Stomach (tissue), 9 donors: ENCODE measurements around the gene NAXD. TPM values are rescaled to one million over a fixed set of nuclear protein-coding genes. Genes with fewer than 3 reads are reported as not detected.
A peak's percentile ranks its signal among the peaks of the same experiment; 100 is the strongest.

Experiments used
- DNase-seq, 2 donors: peaks; one replicate each; pipeline versions ENCODE4 v3.0.0 to v3.0.0-alpha.2; 2013 to 2019
- H3K27ac ChIP-seq, 5 donors: fragments of 200-600 bp in 4 of 5; sonication (generic) in 4 of 5; one replicate each; pipeline ENCODE4 v1.5.1; 2013 to 2019; ENCODE audit warnings: mild to moderate bottlenecking in 1 of 5, moderate library complexity in 1 of 5
- H3K27me3 ChIP-seq, 3 donors: fragments of 200-600 bp; sonication (generic); one replicate each; pipeline ENCODE4 v1.5.1; 2017 to 2019; ENCODE audit warnings: mixed run types in 1 of 3
- H3K36me3 ChIP-seq, 4 donors: fragments of 200-600 bp; sonication (generic); 1 replicate in 3 of 4; 2 replicates in 1 of 4; pipeline ENCODE4 v1.5.1; 2016 to 2019
- H3K4me1 ChIP-seq, 4 donors: fragments of 200-600 bp; sonication (generic); one replicate each; pipeline ENCODE4 v1.5.1; 2016 to 2019
- H3K4me3 ChIP-seq, 4 donors: fragments of 200-600 bp; sonication (generic) in 3 of 4; one replicate each; pipeline ENCODE4 v1.5.1; 2016 to 2019; ENCODE audit warnings: mild to moderate bottlenecking in 1 of 4
- H3K9me3 ChIP-seq, 4 donors: fragments of 200-600 bp; sonication (generic); one replicate each; pipeline ENCODE4 v1.5.1; 2016 to 2019
- EP300 ChIP-seq: sonication (generic); formaldehyde crosslinking; IDR thresholded peaks from one replicate; pipeline ENCODE4 v1.6.1; 2017; ENCODE audit warnings: antibody characterized with exemption
- POLR2A ChIP-seq, 4 donors: fragments of 450-650 bp; IDR thresholded peaks; one replicate each; pipeline ENCODE4 v1.6.1; 2016; ENCODE audit warnings: antibody characterized with exemption in 4 of 4, control low read depth in 2 of 4, mild to moderate bottlenecking in 1 of 4, moderate library complexity in 1 of 4
- POLR2AphosphoS5 ChIP-seq, 3 donors: sonication (generic); formaldehyde crosslinking; IDR thresholded peaks; one replicate each; pipeline ENCODE4 v1.6.1; 2016; ENCODE audit warnings: antibody characterized with exemption in 3 of 3
- WGBS, 5 donors: extraction: QIAGEN DNeasy Blood & Tissue Kit in 3 of 5; methylation state at CpG; one replicate each; pipeline versions ENCODE4 v1.1.5 to v1.1.7; 2013 to 2018; 5-methylcytosine and 5-hydroxymethylcytosine counted together
- intact Hi-C: fragments of 100-400 bp; cut with DNase I; formaldehyde crosslinking; loops from one replicate; pipeline ENCODE4 v1.15.1; 2023; ENCODE audit warnings: low total_unique reads
- polyA plus RNA-seq, 3 donors: library from polyadenylated mRNA; stranded (reverse); fragments of 200-250 nt; gene quantifications; one replicate each; pipeline ENCODE4 v1.2.3, GENCODE V29; 2013
- total RNA-seq, 5 donors: library from RNA; depleted of rRNA; stranded (reverse); fragments of >200 nt; gene quantifications; one replicate each; pipeline versions ENCODE4 v1.1.0 to v1.2.3, GENCODE V29; 2014 to 2016
- TF ChIP-seq, protein P1 (sequence below), 7 experiments: fragments of 450-650 bp in 4 of 7; fragments of 200-600 bp in 3 of 7; sonication (generic) in 3 of 7; IDR thresholded peaks; one replicate each; pipeline ENCODE4 v1.5.1; 2016 to 2019; ENCODE audit warnings: antibody characterized with exemption in 7 of 7, control low read depth in 2 of 7, mild to moderate bottlenecking in 1 of 7
- donor health status: healthy with polysubstance abuse.
- donor health status: Bipolar disorder and iron deficiency.
- donor health status: healthy.

Gene NAXD
- total and polyA plus RNA-seq, 8 donors = 25.7 to 50.7 (median 39.9) TPM

DNA sequence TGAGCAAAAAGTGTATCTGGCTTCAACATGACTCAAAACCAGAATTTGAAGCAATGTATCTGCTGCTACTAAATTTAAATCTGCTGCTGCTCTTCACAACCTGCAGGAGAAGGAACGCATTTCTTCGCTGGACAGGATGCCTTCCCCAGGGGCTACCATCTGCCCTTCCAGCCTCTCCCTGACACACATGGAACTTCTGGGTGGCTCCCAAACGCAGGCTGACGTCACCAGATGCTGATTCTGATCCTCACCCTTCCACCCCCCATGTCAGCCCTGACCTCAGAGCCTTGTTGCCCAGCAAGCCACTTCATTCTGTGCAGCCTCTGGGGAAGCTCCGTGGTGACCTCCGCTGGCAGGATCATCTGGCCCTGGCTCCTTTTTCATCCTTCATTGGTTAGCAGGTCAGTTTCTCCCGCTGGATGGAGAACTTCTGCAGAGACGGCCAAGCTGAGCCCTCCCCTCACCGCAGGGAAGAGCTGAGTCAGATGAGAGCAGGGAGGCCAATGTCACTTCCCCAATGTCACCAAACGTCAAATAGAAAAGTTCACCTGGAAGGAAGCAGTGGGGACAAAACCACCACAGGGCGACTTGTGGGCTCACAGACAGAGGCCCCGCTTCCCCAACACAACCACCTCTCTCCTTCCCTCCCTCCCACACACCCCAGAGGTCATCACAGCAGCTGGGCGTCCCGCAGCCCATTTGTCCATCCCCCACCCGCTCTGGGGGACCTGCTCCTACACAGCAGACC lies 39.8 kb upstream of the NAXD start:
- Histone ChIP-seq H3K4me3 (no peak overlapping the region), H3K27ac (peak overlapping the region; percentile 62 to 86 (median 78)), H3K4me1 (peaks cover 7 to 18% (median 17%) of the 10 kb centered on the region in 4 donors), H3K36me3 (no peaks in the 10 kb centered on the region), H3K27me3 (peaks cover 0 to 13% (median 0%) of the 10 kb centered on the region in 3 donors), H3K9me3 (no peaks in the 10 kb centered on the region)
- peak; percentile 37 to 49 for DNase-seq
- TF ChIP-seq POLR2AphosphoS5 (IDR thresholded peaks at IDR 0.05) (no peak), EP300 (no peak), POLR2A (IDR thresholded peaks at IDR 0.05) (no peak)
- TF ChIP-seq, protein P1, sequence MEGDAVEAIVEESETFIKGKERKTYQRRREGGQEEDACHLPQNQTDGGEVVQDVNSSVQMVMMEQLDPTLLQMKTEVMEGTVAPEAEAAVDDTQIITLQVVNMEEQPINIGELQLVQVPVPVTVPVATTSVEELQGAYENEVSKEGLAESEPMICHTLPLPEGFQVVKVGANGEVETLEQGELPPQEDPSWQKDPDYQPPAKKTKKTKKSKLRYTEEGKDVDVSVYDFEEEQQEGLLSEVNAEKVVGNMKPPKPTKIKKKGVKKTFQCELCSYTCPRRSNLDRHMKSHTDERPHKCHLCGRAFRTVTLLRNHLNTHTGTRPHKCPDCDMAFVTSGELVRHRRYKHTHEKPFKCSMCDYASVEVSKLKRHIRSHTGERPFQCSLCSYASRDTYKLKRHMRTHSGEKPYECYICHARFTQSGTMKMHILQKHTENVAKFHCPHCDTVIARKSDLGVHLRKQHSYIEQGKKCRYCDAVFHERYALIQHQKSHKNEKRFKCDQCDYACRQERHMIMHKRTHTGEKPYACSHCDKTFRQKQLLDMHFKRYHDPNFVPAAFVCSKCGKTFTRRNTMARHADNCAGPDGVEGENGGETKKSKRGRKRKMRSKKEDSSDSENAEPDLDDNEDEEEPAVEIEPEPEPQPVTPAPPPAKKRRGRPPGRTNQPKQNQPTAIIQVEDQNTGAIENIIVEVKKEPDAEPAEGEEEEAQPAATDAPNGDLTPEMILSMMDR (IDR thresholded peaks at IDR 0.05) = no peak
- WGBS, 5 donors = 39 to 52% (median 45%) methylated on average over 15 of the region's 15 CpGs
- intact Hi-C loops = no loop called here

DNA sequence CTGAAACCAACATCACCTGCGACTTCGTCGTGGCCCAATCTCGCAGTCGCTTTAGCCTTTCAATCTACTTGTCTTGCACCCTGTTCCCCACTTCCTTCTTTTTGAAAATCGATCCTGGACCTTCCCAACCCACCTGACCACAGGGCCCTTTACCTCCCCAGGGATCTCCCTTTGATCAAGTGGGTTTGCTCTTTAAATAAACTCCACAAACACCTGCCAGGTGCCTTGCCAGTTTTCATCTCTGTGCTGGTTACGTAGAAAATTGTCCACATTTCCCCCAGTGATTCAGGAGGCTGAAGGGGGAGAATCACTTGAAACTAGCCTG lies 39.3 kb upstream of the NAXD start:
- Histone ChIP-seq H3K9me3 (no peaks in the 10 kb centered on the region), H3K27ac (peak overlapping the region; percentile 62 to 86 (median 78)), H3K4me3 (no peak overlapping the region), H3K4me1 (peaks cover 7 to 22% (median 17%) of the 10 kb centered on the region in 4 donors), H3K27me3 (peaks cover 0 to 13% (median 0%) of the 10 kb centered on the region in 3 donors), H3K36me3 (no peaks in the 10 kb centered on the region)
- no peak for DNase-seq
- intact Hi-C loops = no loop called here
- 56 to 75% (median 62%) methylated on average over 7 of the region's 7 CpGs for WGBS, 5 donors
- TF ChIP-seq POLR2AphosphoS5 (IDR thresholded peaks at IDR 0.05) (no peak), EP300 (no peak), POLR2A (IDR thresholded peaks at IDR 0.05) (no peak)
- TF ChIP-seq, protein P1 (IDR thresholded peaks at IDR 0.05) = no peak

DNA sequence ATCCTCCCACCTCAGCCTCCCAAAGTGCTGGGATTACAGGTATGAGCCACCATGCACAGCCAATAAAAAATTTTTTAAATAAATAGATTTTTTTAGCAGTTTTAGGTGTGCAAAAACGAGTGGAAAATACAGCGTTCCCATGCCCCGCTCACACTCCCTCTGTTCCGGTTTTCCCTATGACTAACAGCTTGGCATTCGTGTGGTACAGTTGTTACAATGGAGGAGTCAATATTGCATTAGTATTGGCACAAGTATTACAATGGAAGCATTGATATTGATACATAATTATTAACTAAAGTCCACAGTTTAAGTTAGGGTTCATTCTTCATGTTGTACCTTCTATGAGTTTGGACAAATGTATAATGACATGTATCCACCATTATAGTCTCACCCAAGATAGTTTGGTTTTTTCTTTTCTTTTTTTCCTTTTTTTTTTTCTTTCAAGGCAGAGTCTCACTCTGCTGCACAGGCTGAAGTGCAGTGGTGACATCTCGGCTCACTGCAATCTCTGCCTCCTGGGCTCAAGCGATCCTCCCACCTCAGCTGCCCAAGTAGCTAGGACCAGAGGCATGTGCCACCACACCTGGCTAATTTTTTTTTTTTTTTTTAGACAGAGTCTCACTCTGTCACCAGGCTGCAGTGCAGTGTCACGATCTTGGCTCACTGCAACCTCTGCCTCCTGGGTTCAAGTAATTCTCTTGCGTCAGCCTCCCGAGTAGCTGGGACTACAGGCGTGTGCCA lies 38.4 kb upstream of the NAXD start:
- no peaks in the 10 kb centered on the region for H3K9me3 ChIP-seq
- TF ChIP-seq POLR2A (IDR thresholded peaks at IDR 0.05) = no peak
- peak in 1 of 3 donors; percentile 68 for TF ChIP-seq POLR2AphosphoS5 (IDR thresholded peaks at IDR 0.05)
- TF ChIP-seq EP300 = no peak
- WGBS, 5 donors = 36 to 64% (median 53%) methylated on average over 11 of the region's 11 CpGs
- no peak overlapping the region for H3K4me3 ChIP-seq
- peak overlapping the region; percentile 74 to 86 (median 78) for H3K27ac ChIP-seq
- intact Hi-C loops = no loop called here
- H3K4me1 ChIP-seq = peaks cover 7 to 22% (median 17%) of the 10 kb centered on the region in 4 donors
- H3K36me3 ChIP-seq = no peaks in the 10 kb centered on the region
- DNase-seq = peak; percentile 52 to 67
- H3K27me3 ChIP-seq = peaks cover 0 to 10% (median 0%) of the 10 kb centered on the region in 3 donors

DNA sequence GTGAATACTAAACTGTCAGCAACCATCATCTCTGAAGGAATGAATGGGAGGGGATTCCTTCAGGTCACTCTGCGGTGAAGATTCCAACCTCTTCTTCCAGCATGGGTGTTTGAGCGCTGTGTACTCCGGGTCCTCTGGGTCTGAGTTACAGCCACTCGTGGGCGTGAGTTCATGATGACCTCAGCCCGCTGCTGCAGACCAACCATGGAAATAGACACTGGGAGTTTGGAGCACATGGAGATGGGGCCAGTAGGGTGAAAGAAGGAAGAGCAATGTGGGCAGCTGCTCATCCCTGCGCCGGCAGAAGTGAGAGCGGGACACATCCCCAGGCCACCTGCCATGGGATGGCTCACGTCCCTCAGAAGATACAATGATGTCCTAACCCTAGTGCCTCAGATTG lies 37.0 kb upstream of the NAXD start:
- no peaks in the 10 kb centered on the region for H3K36me3 ChIP-seq
- intact Hi-C loops = no loop called here
- H3K27ac ChIP-seq = no peak overlapping the region
- H3K4me1 ChIP-seq = peaks cover 7 to 22% (median 17%) of the 10 kb centered on the region in 4 donors
- H3K9me3 ChIP-seq = no peaks in the 10 kb centered on the region
- TF ChIP-seq POLR2A (IDR thresholded peaks at IDR 0.05) (no peak), EP300 (no peak), POLR2AphosphoS5 (IDR thresholded peaks at IDR 0.05) (no peak)
- TF ChIP-seq, protein P1 (IDR thresholded peaks at IDR 0.05) = no peak
- no peak overlapping the region for H3K4me3 ChIP-seq
- WGBS, 5 donors = 82 to 86% (median 85%) methylated on average over 10 of the region's 10 CpGs
- H3K27me3 ChIP-seq = no peaks in the 10 kb centered on the region
- DNase-seq = no peak
